Renal cortex interstitium (tissue), 11 donors: ENCODE measurements around the gene SLC25A15. TPM values are rescaled to one million over a fixed set of nuclear protein-coding genes. Genes with fewer than 3 reads are reported as not detected.
"Not testable (repeated sequence)": the region's sequence is repeated elsewhere in the genome, so short reads cannot be mapped to it uniquely, and the experiment has no call there.

Experiments used
- DNase-seq, 11 donors: peaks; one replicate each; pipeline ENCODE4 v3.0.0-alpha.2; 2013; ENCODE audit warnings: low read depth in 9 of 11, low spot score in 4 of 11; ENCODE audit errors: extremely low read depth in 1 of 11
- polyA plus RNA-seq, 3 donors: library from polyadenylated mRNA; unstranded; fragments of 120-200 nt; gene quantifications; one replicate each; pipeline ENCODE4 v1.2.1, GENCODE V29; 2013; ENCODE audit not compliant: insufficient read length in 3 of 3

Gene SLC25A15
- polyA plus RNA-seq, 3 donors, result 17.0 to 18.6 (median 17.6) TPM

- DNase-seq, result no peak
Observed at GRCh38 chr13:40777809-40778175, 11.6 kb upstream of the SLC25A15 start.

DNA sequence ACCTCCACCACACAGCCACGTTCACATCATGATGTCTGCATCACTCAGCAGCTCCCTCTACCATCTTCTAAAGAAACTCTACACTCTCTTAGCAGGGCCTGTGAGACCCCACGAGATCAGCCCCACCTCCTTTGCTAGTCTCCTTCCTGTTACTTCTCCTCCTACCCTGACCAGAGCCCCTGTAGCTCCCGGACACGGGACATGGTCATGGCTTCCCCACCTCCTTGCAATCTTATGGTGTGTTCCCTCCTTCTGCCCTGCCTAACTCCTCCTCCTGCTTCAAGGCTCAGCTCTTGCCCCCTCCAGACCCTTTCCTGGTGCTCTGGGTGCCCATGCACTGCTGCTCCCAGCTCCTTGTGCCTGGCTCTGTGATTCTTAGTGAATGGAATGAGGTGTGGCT lies 10.4 kb upstream of the SLC25A15 start:
- DNase-seq, result no peak

DNA sequence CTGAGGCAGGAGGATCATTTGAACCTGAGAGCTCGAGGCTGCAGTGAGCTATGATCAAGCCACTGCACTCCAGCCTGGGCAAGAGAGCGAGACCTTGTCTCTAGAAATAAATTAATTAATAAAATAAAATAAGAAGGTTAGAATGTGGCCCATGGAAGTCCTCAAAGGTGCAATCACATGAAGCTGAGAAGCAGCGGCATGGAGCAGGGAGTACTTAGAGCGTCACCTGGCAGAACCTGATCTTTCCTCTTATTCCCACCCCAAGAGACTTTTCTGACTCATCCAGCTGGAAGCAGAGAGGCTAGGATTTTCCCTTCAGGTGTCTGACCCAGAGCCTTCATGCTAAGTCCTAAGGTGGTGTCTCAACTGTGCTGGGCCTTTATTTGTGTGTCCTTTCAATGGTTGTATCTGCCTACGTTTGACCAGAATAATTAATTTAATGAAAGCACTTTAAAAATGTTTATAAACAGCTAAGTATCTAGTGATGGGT lies 9.6 kb upstream of the SLC25A15 start:
- DNase-seq, result no peak

DNA sequence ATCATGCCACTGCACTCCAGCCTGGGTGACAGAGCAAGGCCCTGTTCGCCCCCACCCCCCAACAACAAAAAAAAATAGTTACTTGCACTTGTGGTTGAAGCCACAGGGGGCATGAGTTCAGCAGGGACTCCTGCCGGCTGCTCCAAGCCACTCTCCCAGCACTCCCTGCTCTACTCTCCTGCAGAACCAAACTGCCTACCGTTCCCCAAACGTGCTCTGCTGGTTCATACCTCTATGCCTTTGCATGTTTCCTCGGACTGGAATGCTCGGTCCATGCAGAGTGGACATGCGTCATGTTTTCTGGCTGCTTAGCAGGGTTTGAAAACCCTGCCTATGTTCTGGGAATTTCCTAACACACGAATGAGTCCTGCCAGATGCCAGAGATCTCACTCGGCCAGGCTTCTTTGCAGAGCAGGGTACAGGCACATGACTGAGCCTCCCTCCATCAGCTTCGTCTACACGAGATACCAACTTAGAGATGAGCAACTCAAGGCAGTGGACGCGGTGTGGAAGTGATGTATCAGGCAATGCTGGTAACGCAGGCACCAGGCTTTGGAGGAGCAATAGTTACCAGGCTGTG lies 8.5 kb upstream of the SLC25A15 start:
- DNase-seq, result no peak

GRCh38 chr13:40781717-40782116 lies 7.7 kb upstream of the SLC25A15 start:
- no peak for DNase-seq

DNA sequence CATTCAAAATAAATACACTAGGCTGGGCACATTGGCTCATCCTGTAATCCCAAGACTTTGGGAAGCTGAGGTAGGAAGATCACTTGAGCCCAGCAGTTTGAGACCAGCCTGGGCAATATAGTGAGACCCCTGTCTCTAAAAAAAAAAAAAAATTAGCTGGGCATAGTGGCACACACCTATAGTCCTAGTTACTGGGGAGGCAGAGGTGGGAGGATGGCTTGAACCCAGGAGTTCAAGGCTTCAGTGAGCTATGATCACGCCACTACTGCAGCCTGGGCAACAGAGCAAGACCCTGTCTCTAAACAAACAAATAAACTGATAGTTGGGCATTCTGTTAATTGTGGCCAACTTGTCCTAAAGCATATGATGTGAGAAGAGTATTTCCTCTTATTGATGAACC lies 6.4 kb upstream of the SLC25A15 start:
- DNase-seq, result not testable (repeated sequence)

DNA sequence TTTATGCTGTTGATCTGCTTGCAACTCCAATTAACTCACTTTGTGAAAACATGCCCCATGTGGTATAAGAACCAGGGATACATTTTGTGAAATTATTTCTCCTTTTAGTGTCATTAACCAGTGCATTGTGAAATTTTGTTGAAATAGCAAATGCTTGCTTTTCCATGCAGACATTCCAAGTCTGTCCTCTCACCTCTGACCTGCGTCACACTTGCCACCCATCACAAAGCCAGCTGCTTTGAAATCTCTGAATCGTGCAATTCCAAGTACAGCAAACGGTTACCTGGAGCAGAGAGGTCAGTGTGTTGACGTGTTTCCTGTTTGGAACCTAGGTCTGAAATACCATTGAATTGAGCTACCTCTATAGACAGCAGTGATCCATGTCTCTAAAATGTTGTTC lies 4.9 kb upstream of the SLC25A15 start:
- DNase-seq, result no peak

- no peak for DNase-seq
Observed at GRCh38 chr13:40786568-40786996, 2.8 kb upstream of the SLC25A15 start.

DNA sequence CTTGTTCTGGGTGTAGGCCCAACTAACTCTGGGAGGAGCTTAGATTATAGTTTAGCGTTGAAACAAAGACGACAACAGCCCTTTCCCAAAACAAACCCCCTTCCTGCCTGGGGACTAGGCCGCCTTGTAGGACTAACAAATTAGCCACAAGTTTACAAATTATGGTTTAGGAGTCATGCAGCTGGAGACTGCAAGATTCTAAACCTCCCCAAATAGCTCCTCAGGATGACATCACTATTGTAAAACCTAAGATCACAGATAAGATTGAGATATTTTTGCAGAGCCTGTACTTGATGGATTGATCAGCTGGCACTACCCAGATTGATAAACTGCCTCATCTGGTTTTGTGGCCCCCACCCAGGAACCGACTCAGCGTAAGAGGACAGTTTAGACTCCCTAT lies 2.3 kb upstream of the SLC25A15 start:
- DNase-seq, result no peak

DNA sequence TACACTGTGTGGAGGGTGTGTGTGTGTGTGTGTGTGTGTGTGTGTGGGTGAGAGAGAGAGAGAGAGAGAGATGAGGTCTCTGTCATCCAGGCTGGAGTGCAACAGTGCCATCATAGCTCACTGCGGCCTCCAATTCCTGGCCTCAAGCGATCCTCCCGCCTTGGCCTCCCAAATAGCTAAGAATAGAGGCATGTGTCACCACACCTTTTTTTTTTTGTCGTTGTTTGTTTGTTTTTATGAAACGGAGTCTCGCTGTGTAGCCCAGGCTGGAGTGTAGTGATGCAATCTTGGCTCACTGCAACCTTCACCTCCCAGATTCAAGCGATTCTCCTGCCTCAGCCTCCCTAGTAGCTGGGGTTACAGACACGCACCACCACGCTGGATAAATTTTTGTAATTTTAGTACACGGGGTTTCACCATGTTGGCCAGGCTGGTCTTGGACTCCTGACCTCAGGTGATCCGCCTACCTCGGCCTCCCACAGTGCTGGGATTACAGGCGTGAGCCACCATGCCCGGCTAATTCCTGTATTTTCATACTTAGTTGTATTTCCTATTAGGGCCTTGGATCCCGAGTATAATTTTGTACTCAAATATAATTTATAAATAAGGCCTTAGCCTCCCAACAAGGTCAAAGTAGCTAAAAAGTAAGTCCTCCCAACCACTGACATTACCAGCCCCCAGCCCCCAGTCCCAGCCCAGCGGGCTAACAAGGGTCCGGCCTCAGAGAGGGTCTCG lies 704 bp upstream of the SLC25A15 start:
- DNase-seq, result not testable (repeated sequence)

DNA sequence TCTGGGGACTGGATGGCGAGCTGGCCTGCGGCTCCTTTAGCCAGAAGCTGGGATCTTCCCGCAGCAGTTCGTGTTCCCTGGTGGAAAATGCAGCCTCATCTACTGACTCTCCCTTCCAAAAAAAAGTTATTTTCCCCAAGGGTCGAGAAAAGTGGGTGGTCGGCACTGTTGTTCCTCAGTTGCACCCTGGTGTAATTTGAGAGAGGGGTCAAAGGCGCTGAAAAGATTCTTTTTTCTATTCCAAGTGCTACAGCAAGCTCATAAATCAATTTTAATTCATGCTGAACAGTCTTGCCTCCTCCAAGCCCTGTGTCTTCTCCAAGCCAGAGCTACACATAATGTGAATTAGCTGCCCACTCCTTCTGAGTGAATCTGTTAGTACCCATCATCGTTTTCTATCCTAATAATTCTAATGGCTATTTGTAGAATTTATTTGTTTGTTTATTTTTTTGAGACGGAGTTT lies 774 bp downstream of the SLC25A15 start:
- DNase-seq, result peak in 7 of 11 donors; percentile 13 to 38 (median 27)

DNA sequence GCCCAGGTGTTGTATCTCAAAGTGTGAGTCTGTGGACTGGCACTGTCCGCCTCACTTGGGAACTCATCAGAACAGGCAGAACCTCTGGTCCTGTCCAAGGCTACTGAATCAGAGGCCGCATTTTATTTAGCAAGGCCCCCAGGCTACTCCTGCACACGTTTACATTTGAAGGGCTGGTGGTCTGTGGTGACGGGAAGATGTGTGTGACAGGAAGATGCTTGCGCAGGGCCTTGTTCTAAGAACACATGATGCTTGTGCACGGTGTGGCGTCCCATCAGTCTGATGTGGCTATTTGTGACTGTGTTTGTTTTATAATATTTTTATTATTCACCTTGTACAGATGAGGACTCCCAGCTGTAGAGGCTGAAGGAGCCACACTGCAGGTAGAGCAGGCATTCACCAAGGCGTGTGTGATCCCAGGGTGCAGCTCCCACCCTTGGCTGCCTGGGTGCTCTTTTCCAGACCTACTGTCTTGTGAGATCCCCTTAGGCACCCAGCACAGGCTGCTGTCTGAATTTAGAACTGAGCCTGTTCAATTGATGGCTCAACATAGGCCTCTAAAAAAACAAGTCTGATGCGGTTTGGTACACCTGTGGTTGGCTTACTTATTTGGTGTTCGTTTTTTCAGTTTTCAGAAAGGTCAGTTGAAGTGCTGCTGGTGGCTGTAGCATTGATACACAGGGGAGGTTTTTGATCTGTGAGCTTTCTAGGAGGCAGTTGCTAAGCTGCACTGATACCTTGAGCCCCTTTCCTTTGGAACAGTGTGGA lies 3.1 kb downstream of the SLC25A15 start:
- no peak for DNase-seq

DNA sequence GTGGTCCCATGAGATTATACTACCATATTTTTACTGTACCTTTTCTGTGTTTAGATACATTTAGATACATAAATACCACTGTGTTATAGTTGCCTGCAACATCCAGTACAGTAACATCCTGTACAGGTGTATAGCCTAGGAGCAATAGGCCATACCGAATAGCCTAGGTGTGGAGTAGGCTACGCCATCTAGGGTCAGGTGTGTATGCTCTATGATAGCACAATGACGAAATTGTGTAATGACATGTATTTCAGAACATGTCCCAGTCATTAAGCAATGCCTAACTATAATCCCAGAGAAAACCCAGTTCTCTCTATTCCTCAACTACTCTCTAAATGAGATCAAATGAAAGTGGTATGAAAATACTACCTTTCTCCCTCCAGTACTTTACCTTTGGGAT lies 3.9 kb downstream of the SLC25A15 start:
- DNase-seq, result no peak

- DNase-seq, result no peak
Observed at GRCh38 chr13:40794414-40795368, 5.3 kb downstream of the SLC25A15 start.

GRCh38 chr13:40796649-40797048 lies 7.2 kb downstream of the SLC25A15 start:
- no peak for DNase-seq

GRCh38 chr13:40798380-40798779 lies 9.0 kb downstream of the SLC25A15 start:
- DNase-seq, result no peak

DNA sequence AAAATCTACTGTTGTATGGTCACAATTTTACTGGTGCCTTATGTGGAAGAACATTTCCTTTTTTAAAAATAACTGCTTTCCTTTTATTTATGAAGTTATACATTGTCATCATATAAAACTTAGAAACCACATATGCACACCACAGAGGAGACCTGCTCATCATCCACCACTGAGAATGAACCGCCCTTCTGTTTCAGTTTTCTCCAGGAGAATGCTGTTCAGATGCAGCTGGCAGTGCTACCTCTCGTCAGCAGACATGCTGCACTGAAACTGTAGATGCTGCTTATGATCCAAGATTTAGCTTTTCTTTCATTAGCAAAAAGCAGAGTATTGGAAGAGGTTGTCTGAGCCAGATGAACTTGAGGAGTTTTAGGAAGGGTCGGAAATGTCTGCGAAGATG lies 10.1 kb downstream of the SLC25A15 start:
- DNase-seq, result no peak

DNA sequence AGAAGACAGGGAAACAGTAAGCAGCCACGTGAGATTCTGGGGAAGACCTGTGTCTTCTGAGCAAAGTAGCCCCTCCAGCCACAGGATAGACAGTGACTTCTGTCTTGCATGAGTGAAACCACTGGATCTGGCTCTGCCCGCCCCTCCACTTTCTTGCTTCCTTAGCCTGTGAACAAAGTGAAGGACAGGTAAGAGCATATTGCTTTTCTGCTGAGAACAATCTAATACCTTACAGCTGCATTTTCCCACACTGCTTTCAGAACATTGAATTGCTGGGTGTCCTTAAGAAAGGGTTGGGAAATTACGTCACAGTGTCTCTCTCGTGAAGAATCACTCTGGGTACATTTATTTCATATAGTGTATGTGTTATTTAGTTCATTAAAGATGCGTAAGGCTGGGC lies 11.1 kb downstream of the SLC25A15 start:
- no peak for DNase-seq
